Mucosa of gallbladder (tissue), 1 donor: Measurements from ENCODE around the gene MAP2K1. TPM values are rescaled to one million over a fixed set of nuclear protein-coding genes. Genes with fewer than 3 reads are reported as not detected.

Experiments
- DNase-seq: peaks from one replicate; pipeline ENCODE4 v3.0.0-alpha.2; 2020; ENCODE audit warnings: low spot score
- total RNA-seq: library from RNA; stranded (reverse); gene quantifications from one replicate; pipeline ENCODE4 v1.2.1, GENCODE V29; 2021
- donor health status: DM: no; HTN: no; CAD: no.

MAP2K1 gene
- total RNA-seq, 1 donor from 2014 or later: 48.2 TPM

- DNase-seq: no peak
Measured at GRCh38 chr15:66503780-66504562, 117.3 kb downstream of the MAP2K1 start.

GRCh38 chr15:66504563-66505429, 118.1 kb downstream of the MAP2K1 start, which contains the start of the genes RPL4 and ZWILCH:
Gene RPL4 (minus strand): TSS chr15:66504855. CDS start chr15:66504790, 65 bp downstream.
Gene ZWILCH (plus strand): TSS chr15:66505326. CDS start chr15:66505339, 13 bp downstream.
- peak; percentile 75 for DNase-seq

GRCh38 chr15:66505430-66505811, 118.7 kb downstream of the MAP2K1 start:
- DNase-seq: no peak

- no peak for DNase-seq
Measured at GRCh38 chr15:66505818-66506217, 119.1 kb downstream of the MAP2K1 start.

GRCh38 chr15:66508293-66508883, 121.7 kb downstream of the MAP2K1 start:
- no peak for DNase-seq

- DNase-seq: no peak
Measured at GRCh38 chr15:66514586-66514985, 127.9 kb downstream of the MAP2K1 start.

GRCh38 chr15:66515901-66516322, 129.2 kb downstream of the MAP2K1 start:
- DNase-seq: no peak

GRCh38 chr15:66523926-66524325, 137.2 kb downstream of the MAP2K1 start:
- DNase-seq: no peak

- DNase-seq: no peak
Measured at GRCh38 chr15:66524838-66525237, 138.1 kb downstream of the MAP2K1 start.

GRCh38 chr15:66535056-66535455, 148.3 kb downstream of the MAP2K1 start:
- no peak for DNase-seq

Other genes starting within 250 kb of the MAP2K1 start
- 0.35 TPM for gene MEGF11, start 133.2 kb upstream of the MAP2K1 start, total RNA-seq
- gene DIS3L, start 93.3 kb upstream of the MAP2K1 start, total RNA-seq: 29.3 TPM
- gene TIPIN, start 30.2 kb upstream of the MAP2K1 start, total RNA-seq: 4.0 TPM
- 22.2 TPM for gene SNAPC5, start 110.8 kb downstream of the MAP2K1 start, total RNA-seq
- 1,437 TPM for gene RPL4, start 117.9 kb downstream of the MAP2K1 start, total RNA-seq
- 5.3 TPM for gene ZWILCH, start 118.4 kb downstream of the MAP2K1 start, total RNA-seq
- gene LCTL, start 179.1 kb downstream of the MAP2K1 start, total RNA-seq: not detected